HUDEP-2 (cell line): ENCODE results near the gene RBM20.

ENCODE experiments used
- DNase-seq, 76 experiments: peaks; one replicate each; lab custom pipeline; 2025; ENCODE audit not compliant: unreplicated experiment in 76 of 76; lab: John Stamatoyannopoulos, UW

Gene RBM20

DNA sequence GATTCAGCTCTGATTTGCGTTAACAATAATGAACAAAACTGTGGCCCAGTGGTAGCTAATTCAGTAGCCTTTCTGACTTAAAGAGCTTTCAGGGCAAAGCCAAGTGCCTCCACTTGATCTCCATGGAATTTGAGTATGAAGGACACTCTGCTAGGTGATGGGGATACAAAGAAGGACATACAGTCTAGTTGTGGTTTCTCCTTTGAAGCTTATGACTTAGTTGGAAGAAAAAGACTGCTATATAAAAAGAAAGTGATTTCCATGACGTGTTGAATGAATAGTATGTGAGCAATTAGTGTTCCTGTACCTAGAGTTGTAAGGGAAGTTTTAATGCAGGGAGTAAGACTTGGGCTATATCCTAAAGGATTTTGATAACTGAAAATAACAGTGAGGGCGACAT is 235.9 kb downstream of the RBM20 start:
- DNase-seq: no peak

DNA sequence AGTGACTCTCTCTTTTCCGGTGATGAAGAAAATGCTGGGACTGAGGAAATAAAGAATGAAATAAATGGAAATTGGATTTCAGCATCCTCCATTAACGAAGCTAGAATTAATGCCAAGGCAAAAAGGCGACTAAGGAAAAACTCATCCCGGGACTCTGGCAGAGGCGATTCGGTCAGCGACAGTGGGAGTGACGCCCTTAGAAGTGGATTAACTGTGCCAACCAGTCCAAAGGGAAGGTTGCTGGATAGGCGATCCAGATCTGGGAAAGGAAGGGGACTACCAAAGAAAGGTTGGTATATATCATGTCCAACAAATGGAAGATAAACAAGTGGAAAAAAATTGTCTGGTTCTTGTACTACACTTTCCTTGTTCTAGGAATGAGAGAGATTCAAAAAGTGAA is 237.1 kb downstream of the RBM20 start:
- DNase-seq: no peak

DNA sequence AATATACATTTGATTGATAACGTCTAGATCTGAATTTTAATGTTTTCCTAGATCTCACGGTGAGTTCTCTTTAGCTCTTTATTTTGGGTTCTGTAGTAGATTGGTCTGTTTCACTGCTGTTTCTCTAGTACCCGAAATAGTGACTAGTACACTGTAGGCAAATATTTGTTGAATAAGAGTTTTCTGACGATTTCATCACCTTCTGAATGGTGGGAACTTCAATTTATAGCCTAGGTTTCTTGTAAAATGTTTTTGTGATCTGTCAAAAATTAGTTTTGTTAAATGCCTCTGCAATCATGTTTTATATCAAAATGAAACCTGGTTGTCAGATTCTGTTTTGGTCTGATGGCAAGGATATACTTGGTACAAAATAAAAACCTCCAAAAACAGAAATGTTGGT is 237.8 kb downstream of the RBM20 start:
- no peak for DNase-seq

DNA sequence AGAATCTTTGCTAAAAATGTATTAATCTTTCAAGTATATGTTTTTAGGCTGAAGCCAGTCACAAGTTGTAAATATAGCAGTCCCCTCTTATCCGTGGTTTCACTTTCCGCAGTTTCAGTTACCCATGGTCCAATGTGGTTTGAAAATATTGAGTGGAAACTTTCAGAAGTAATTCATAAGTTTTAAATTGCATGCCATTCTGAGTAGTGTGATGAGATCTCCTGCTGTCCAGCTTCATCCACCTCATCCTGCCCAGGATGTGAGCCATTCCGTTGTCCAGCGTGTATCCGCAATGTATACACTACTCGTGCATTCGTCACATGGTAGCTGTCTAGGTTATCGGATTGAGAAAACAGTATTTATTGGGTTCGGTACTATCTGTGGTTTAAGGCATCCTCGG is 239.8 kb downstream of the RBM20 start:
- DNase-seq: no peak

DNA sequence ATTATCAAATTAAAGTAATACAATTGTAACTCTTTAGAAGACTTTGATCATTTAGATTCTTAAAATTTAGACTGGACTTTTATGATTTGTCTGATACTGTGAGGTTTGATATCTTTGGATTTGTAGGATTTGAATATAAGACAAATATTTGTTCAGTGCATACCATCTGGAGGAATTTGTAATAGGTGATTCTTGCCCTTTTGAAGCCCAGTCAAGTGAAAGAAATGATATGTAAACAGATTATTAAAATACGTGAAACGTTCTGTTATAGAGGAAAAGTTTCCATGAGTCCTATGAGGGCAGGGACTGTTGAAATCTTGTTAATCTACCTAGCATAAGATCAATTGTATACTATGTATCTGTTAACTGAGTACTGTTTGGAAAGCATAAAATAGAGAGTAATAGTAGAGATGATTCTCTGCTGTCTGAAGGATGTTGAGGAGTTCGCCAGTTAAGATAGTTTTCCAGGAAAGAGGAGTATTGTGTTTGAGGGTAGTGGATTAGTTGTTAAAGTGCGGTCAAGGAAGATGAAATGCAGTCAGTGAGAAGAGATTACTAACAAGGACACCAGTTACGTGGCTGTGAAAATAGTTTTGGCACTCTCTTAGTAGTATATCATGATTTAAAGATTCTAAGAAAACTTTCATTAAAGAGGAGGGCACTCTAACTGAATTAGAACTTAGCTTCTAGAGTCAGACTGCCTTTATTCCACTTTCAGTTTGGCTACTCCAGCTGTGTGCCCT is 242.0 kb downstream of the RBM20 start:
- DNase-seq: no peak

DNA sequence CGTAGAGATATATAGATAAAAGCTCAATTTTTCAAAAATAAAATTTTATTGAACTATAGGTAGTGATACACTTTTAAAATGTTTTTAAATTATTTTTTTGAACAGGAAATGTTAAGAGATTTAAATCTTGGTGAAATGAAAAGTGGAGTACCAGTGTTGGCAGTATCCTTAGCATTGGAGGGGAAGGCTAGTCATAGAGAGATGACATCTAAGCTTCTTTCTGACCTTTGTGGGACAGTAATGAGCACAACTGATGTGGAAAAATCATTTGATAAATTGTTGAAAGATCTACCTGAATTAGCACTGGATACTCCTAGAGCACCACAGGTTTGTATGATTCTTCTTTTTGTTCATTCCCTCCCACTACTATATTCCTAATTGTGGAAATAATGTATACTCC is 243.4 kb downstream of the RBM20 start:
- DNase-seq: no peak
